GM18511 (cell line): ENCODE measurements around the gene GABRD.

ENCODE experiments used
- ATAC-seq: cut with Tn5 transposase; IDR thresholded peaks from one replicate; pipeline ENCODE4 v1.9.1; 2021; ENCODE audit warnings: mild to moderate bottlenecking, moderate library complexity; ENCODE audit not compliant: unreplicated experiment

GABRD gene

GRCh38 chr1:1985375-1986050 lies 33.6 kb upstream of the GABRD start:
- no peak for ATAC-seq

- no peak for ATAC-seq
These were observed 32.5 kb upstream of the GABRD start for GRCh38 chr1:1986451-1987141.

- no peak for ATAC-seq
These were observed 32.0 kb upstream of the GABRD start for GRCh38 chr1:1987142-1987510.

- no peak for ATAC-seq
These were observed 30.8 kb upstream of the GABRD start for GRCh38 chr1:1988061-1988945.

GRCh38 chr1:1989102-1989542 lies 30.0 kb upstream of the GABRD start:
- no peak for ATAC-seq

DNA sequence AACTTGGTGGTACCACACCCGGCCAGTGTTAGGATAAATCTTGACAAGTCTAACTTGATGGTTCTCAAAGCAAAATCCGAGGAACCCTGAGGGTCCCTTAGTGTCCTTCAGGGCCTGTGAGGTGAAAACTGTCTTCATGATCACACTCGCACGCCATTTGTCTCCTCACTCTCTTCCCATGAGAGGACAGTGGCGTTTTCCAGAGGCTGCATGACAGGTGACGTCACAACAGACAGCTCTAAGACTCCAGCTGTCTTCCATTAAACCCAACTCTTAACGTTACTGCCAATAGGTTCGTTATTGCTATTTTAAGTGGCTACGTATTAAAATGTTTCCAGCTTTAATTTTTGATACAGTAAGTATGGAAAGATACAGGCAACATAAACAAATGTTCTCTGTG lies 29.4 kb upstream of the GABRD start:
- no peak for ATAC-seq

DNA sequence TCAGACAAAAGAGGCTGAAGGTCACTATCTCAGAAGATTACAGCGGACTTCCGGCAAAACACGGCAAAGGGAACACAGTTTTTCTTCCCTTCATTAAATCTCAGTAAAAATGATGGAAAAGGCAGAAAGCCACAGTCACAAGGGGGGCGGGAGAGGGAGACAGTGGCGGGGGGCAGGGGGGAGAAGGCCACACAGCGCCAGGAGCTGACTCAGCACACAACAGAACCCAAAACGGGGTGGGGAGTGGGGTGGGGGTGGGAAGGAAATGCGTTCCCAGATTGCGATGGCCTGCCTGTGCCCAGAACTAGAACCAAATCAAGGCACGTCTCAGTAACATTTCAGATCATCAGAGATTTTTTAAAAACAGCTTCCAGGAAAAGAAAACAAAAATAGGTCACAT lies 28.9 kb upstream of the GABRD start:
- ATAC-seq: no peak

DNA sequence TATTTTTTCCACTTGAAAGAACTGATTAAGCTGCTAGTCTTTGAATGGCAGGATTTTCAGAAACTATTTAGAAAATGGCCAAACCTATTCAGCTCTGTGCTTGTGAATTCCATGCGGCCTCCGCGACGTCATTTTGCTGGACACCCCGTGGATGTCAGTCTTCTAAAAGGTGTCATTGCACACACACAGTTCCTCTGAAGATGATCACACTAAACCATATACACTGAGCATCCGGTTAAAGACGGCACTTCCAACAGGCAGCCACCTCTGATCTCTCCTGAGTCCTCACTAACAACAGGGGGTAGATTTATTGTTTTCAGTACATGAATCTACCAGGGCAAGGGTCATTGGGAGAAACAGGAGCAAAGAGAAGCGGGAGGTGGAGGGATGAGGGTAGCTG lies 24.6 kb upstream of the GABRD start:
- ATAC-seq: no peak

DNA sequence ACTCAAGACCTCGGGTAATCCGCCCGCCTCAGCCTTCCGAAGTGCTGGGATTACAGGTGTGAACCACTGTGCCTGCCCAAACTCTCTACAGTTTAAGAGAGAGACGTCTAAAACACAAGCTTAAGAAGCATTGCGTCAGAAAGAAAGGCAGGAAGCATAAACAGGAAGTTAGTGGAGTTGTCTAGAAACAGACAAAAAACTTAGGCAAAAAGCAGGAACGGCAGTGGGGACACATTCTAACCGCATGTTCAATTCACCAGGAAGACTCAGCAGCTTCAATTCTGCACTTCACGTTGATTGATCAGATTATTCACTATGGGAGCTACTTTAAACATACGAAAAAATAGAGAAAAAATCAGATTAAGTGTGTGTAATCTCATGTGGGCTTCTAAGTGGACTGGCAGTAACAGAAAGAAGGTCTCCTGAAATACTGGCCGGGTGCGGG lies 22.9 kb upstream of the GABRD start:
- ATAC-seq: no peak

DNA sequence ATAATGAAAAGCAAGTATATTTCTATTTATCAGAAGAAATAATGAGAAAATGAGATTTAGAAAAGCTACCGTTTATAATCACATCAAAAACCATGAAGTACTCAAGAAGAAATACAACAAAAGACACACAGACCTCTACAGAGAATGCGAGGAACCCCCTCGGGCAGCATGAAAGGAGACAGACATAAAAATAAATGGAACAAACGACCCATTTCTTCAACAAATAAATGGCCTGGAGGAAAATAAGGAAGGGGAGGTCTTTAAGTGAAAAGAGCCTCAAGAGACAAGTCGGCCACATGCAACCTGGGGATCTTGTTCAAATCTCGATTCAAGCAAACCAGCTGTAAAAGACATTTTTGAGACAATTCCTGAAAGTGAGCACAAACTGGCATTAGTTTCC lies 21.6 kb upstream of the GABRD start:
- ATAC-seq: no peak

GRCh38 chr1:2000432-2000831 lies 18.7 kb upstream of the GABRD start:
- ATAC-seq: no peak

DNA sequence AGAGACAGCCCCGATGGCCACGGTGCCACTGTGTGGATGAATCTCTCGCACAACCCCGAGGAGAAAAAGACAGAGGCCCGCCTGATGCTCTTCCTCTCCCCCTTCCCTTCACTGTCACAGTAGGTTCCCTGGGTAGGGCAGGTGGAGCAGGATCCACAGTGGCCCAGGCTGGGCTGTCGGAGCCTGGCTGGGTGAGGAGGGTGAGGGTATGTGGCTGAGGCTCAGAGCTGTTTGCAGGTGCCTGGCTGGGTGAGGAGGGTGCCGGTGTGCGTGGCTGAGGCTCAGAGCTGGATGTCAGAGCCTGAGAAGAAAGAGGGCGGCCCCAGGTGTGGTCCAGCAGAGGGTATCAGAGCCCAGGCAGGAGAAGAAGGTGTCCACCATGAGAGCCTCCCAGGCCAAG lies 18.3 kb upstream of the GABRD start:
- ATAC-seq: no peak

DNA sequence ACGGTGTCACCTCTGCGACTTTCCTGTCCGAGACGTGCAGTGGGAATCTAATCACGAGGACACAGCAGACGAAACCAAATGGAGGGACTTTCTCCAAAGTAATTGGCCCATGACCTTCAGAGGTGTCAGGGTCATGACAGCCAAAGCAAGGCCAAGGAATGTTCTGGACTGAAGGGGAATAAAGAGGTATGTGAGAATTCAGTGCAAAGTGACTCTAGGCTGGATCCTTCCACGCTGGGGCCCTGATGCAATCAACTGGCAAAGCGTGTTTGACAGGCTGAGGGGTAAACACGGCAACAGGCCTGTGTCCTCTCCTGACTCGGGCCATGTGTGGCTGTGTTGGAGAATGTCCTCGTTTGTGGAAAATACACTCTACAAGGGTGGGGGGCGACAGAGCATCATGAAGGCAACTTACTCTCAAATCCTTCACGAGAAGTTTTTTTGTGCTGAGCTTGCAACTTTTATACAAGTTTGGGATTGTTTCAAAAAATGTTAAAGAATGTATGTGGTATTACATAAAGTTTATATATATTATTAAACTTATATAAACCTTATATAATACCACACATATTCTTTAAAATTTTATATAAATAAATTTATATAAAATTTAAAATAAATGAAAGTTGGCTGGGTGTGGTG lies 17.3 kb upstream of the GABRD start:
- ATAC-seq: no peak

GRCh38 chr1:2003541-2004131 lies 15.5 kb upstream of the GABRD start, which contains the start of gene CFAP74:
CFAP74 (minus strand) TSS chr1:2003786; CDS start chr1:1990956, 12,830 bp downstream.
- no peak for ATAC-seq

DNA sequence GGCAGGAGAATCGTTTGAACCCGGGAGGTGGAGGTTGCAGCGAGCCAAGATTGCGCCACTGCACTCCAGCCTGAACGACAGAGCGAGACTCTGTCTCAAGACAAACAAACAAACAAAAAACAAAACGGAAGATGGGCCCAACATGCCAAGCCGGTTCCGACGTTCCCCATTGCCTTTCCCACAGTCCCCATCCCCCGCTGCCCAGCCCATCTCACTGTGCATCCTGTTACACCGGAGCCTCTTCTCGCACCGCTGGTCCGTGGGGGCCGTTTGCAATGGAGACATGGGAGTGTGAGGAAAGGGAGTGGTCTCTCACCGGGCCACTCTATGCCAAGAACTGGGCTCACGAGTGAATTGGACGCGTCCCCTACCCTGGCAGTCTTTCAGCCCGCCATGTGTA lies 14.3 kb upstream of the GABRD start:
- no peak for ATAC-seq

GRCh38 chr1:2009101-2010053 lies 9.8 kb upstream of the GABRD start:
- no peak for ATAC-seq

DNA sequence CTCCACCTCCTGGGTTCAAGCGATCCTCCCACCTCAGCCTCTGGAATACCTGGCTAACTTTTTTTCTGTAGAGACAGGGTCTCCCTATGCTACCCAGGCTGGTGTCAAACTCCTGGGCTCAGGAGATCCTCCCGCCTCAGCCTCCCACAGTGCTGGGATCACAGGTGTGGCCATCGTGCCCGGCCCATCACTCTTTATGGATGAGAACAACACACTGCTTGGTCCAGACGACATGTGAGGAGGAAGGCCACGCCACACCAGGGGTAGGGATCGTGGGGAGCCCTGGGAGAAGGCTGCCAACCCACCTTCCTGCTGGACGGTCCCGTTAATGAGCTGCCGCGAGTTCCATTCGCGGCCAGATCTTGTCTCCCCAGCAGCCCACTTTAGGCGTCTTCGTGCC lies 5.0 kb upstream of the GABRD start:
- no peak for ATAC-seq

GRCh38 chr1:2014741-2015735 lies 4.1 kb upstream of the GABRD start:
- no peak for ATAC-seq
